ENCODE data around the gene STMP1.

The STMP1 gene

DNA sequence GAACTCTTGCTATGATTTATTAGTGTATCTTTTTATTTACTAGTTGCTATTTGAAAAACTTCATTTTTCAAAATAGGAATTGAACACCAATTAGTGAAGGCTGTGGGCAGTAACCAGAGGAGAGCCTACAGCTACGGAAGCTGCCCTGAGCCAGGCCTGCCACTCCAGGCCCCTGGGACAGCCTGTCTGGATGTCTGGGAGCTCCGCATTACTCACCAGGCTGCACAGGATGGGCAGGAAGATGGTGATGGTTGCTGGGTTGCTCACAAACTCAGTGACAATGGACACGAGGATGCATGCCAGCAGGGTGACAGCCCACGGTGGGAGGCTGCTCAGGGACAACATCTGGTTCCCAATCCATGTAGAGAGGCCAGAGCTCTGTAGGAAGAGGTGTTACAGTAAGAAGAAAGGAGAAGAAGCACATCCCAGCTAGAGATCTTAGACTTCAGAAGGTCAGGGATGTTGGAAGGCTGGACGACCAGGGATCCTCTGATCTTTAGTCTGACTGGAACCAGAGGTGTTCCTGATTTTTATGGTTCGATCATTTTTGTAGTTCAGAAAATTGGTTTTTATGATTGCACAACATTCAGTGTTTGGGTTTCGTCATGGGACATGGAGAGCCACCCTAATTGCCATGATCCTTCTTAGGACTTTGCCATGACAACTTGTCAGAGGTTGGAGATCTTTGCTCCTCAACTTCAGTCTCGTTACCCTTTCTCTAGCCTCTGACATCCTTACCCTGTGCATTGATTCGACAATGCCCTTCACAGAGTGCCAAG lies 23.2 kb downstream of the STMP1 start:
- TF ChIP-seq, protein P1, sequence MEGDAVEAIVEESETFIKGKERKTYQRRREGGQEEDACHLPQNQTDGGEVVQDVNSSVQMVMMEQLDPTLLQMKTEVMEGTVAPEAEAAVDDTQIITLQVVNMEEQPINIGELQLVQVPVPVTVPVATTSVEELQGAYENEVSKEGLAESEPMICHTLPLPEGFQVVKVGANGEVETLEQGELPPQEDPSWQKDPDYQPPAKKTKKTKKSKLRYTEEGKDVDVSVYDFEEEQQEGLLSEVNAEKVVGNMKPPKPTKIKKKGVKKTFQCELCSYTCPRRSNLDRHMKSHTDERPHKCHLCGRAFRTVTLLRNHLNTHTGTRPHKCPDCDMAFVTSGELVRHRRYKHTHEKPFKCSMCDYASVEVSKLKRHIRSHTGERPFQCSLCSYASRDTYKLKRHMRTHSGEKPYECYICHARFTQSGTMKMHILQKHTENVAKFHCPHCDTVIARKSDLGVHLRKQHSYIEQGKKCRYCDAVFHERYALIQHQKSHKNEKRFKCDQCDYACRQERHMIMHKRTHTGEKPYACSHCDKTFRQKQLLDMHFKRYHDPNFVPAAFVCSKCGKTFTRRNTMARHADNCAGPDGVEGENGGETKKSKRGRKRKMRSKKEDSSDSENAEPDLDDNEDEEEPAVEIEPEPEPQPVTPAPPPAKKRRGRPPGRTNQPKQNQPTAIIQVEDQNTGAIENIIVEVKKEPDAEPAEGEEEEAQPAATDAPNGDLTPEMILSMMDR (IDR thresholded peaks at IDR 0.05; ENCODE audit: insufficient read depth, low read length, poor library complexity, severe bottlenecking): no peak
- TF ChIP-seq EZH2phosphoT487 (conservative IDR thresholded peaks at IDR 0.05; ENCODE audit: low read length): no peak
- Histone ChIP-seq H3F3A (ENCODE audit: insufficient read depth) (no peaks in the 10 kb centered on the region), H3K27me3 (ENCODE audit: low read length) (no peaks in the 10 kb centered on the region), H3K79me2 (ENCODE audit: insufficient read depth, low read length) (no peaks in the 10 kb centered on the region), H3K4me2 (ENCODE audit: low read depth, low read length, poor library complexity, severe bottlenecking) (no peak overlapping the region), H3K27ac (ENCODE audit: low read depth, low read length) (no peak overlapping the region), H3K9me3 (ENCODE audit: insufficient read depth, low read length) (no peaks in the 10 kb centered on the region), H3K9me2 (replicated peaks; ENCODE audit: insufficient read depth, low read length) (no peaks in the 10 kb centered on the region), H4K20me1 (ENCODE audit: low read depth, low read length) (no peaks in the 10 kb centered on the region), H3K36me3 (ENCODE audit: low read length) (no peaks in the 10 kb centered on the region), H2AFZ (ENCODE audit: low read depth, low read length, severe bottlenecking) (no peak overlapping the region), H3K9ac (ENCODE audit: low read length) (no peak overlapping the region), H3K4me3 (ENCODE audit: insufficient read depth, low read length, poor library complexity, severe bottlenecking) (no peak overlapping the region)

DNA sequence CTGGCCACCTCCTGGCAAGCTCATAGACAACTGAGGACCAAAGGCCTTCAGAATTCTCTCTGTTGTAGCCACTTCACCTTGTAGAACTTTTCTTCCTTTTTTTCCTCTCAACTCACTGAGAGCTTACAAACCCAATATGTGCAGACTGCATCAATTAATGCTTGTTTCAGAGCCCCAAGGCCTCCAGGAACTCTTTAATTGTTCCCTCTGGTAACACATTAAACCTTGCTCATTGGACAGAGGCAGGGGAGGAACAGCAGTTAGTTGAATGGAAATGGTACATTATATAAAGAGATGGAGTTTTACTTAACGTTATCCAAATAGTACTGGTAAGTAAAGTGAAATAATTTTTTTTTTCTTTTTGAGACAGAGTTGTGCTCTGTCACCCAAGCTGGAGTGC lies 25.2 kb downstream of the STMP1 start:
- H3K27me3 ChIP-seq (ENCODE audit: low read length): no peaks in the 10 kb centered on the region
- no peaks in the 10 kb centered on the region for H3K79me2 ChIP-seq (ENCODE audit: insufficient read depth, low read length)
- no peaks in the 10 kb centered on the region for H3K9me2 ChIP-seq (replicated peaks; ENCODE audit: insufficient read depth, low read length)
- no peaks in the 10 kb centered on the region for H3K9me3 ChIP-seq (ENCODE audit: insufficient read depth, low read length)
- H3K4me2 ChIP-seq (ENCODE audit: low read depth, low read length, poor library complexity, severe bottlenecking): no peak overlapping the region
- H4K20me1 ChIP-seq (ENCODE audit: low read depth, low read length): no peaks in the 10 kb centered on the region
- no peak for TF ChIP-seq EZH2phosphoT487 (conservative IDR thresholded peaks at IDR 0.05; ENCODE audit: low read length)
- TF ChIP-seq, protein P1 (IDR thresholded peaks at IDR 0.05; ENCODE audit: insufficient read depth, low read length, poor library complexity, severe bottlenecking): no peak
- H3K36me3 ChIP-seq (ENCODE audit: low read length): no peaks in the 10 kb centered on the region
- H3F3A ChIP-seq (ENCODE audit: insufficient read depth): no peaks in the 10 kb centered on the region
- H2AFZ ChIP-seq (ENCODE audit: low read depth, low read length, severe bottlenecking): no peak overlapping the region
- H3K4me3 ChIP-seq (ENCODE audit: insufficient read depth, low read length, poor library complexity, severe bottlenecking): no peak overlapping the region
- H3K27ac ChIP-seq (ENCODE audit: low read depth, low read length): no peak overlapping the region
- no peak overlapping the region for H3K9ac ChIP-seq (ENCODE audit: low read length)

DNA sequence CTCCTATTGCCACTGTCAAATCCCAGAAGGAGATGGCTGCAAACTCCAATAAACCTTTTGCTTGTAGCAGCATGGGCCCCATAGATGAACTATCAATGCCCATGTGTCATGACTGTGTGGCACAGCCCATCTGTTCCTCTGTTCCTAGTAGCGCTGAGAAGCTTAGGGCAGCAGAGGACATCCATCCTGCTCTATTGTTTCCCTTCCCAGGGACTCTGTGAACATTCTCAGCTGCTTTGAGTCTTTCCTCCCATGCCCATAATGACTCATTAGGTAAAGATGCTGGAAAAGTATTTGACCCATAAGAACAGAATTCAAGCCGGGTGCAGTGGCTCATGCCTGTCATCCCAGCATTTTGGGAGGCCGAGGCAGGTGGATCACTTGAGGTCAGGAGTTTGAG lies 28.3 kb downstream of the STMP1 start:
- H3K79me2 ChIP-seq (ENCODE audit: insufficient read depth, low read length): no peaks in the 10 kb centered on the region
- H3K27me3 ChIP-seq (ENCODE audit: low read length): no peaks in the 10 kb centered on the region
- TF ChIP-seq EZH2phosphoT487 (conservative IDR thresholded peaks at IDR 0.05; ENCODE audit: low read length): no peak
- TF ChIP-seq, protein P1 (IDR thresholded peaks at IDR 0.05; ENCODE audit: insufficient read depth, low read length, poor library complexity, severe bottlenecking): no peak
- H3K9me2 ChIP-seq (replicated peaks; ENCODE audit: insufficient read depth, low read length): no peaks in the 10 kb centered on the region
- no peak overlapping the region for H2AFZ ChIP-seq (ENCODE audit: low read depth, low read length, severe bottlenecking)
- no peak overlapping the region for H3K27ac ChIP-seq (ENCODE audit: low read depth, low read length)
- no peaks in the 10 kb centered on the region for H3K9me3 ChIP-seq (ENCODE audit: insufficient read depth, low read length)
- H3K36me3 ChIP-seq (ENCODE audit: low read length): no peaks in the 10 kb centered on the region
- no peaks in the 10 kb centered on the region for H3F3A ChIP-seq (ENCODE audit: insufficient read depth)
- H3K9ac ChIP-seq (ENCODE audit: low read length): no peak overlapping the region
- H3K4me3 ChIP-seq (ENCODE audit: insufficient read depth, low read length, poor library complexity, severe bottlenecking): no peak overlapping the region
- no peak overlapping the region for H3K4me2 ChIP-seq (ENCODE audit: low read depth, low read length, poor library complexity, severe bottlenecking)
- no peaks in the 10 kb centered on the region for H4K20me1 ChIP-seq (ENCODE audit: low read depth, low read length)

All from SU-DHL-6 (cell line).